ENCODE results near the gene RAB6B.
"Not testable (repeated sequence)": the region's sequence is repeated elsewhere in the genome, so short reads cannot be mapped to it uniquely, and the experiment has no call there.

DNA sequence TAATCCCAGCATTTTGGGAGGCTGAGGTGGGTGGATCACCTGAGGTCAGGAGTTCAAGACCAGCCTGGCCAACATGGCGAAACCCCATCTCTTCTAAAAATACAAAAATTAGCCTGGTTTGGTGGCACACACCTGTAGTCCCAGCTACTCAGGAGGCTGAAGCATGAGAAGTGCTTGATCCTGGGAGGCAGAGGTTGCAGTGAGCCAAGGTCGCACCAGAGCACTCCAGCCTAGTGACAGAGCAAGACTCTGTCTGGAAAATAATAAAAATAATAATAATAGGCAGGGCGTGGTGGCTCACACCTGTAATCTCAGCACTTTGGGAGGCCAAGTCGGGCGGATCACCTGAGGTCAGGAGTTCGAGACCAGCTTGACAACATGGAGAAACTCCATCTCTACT, 114.9 kb downstream of the RAB6B start:
- TF ChIP-seq, protein P1, sequence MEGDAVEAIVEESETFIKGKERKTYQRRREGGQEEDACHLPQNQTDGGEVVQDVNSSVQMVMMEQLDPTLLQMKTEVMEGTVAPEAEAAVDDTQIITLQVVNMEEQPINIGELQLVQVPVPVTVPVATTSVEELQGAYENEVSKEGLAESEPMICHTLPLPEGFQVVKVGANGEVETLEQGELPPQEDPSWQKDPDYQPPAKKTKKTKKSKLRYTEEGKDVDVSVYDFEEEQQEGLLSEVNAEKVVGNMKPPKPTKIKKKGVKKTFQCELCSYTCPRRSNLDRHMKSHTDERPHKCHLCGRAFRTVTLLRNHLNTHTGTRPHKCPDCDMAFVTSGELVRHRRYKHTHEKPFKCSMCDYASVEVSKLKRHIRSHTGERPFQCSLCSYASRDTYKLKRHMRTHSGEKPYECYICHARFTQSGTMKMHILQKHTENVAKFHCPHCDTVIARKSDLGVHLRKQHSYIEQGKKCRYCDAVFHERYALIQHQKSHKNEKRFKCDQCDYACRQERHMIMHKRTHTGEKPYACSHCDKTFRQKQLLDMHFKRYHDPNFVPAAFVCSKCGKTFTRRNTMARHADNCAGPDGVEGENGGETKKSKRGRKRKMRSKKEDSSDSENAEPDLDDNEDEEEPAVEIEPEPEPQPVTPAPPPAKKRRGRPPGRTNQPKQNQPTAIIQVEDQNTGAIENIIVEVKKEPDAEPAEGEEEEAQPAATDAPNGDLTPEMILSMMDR (IDR thresholded peaks at IDR 0.05; ENCODE audit: low read depth, low read length), result not testable (repeated sequence)
- TF ChIP-seq EZH2phosphoT487 (IDR thresholded peaks at IDR 0.05; ENCODE audit: low read depth), result not testable (repeated sequence)

Data from OCI-LY3 (cell line).